ENCODE results near the gene TP53I13.

TP53I13 gene

GRCh38 chr17:29615492-29616299, 47.2 kb downstream of the TP53I13 start (continued):
- 0 out of 2 replicates have a peak, but pooled peaks have one; percentile 17 for TF ChIP-seq ZNF449 (tag by site-specific recombination; IDR thresholded peaks at IDR 0.05)
- no peak for TF ChIP-seq ZBTB49 (tag by site-specific recombination; IDR thresholded peaks at IDR 0.05; ENCODE audit: low read depth)
- no peak for TF ChIP-seq ZNF837 (tag by site-specific recombination; IDR thresholded peaks at IDR 0.05)
- TF ChIP-seq KLF7 (tag by site-specific recombination; IDR thresholded peaks at IDR 0.05; ENCODE audit: borderline replicate concordance): no peak
- TF ChIP-seq MYNN (tag by site-specific recombination; IDR thresholded peaks at IDR 0.05; ENCODE audit: borderline replicate concordance): no peak
- no peak for TF ChIP-seq ZBTB10 (tag by site-specific recombination; IDR thresholded peaks at IDR 0.05)
- TF ChIP-seq KLF8 (tag by site-specific recombination; IDR thresholded peaks at IDR 0.05): peak; percentile 75
- TF ChIP-seq ZNF488 (tag by site-specific recombination; IDR thresholded peaks at IDR 0.05): no peak

GRCh38 chr17:29616300-29617048, 48.0 kb downstream of the TP53I13 start:
- TF ChIP-seq PRDM4 (tag by site-specific recombination; IDR thresholded peaks at IDR 0.05) (no peak), CTCF (tag by site-specific recombination; IDR thresholded peaks at IDR 0.05) (no peak), ZNF449 (tag by site-specific recombination; IDR thresholded peaks at IDR 0.05) (0 out of 2 replicates have a peak, but pooled peaks have one; percentile 1)
- no peak overlapping the region for H3K27ac ChIP-seq (ENCODE audit: extremely low read depth, low read depth, low read length)
- ChIA-PET CTCF (interaction anchor here (0.5 to 2.6 kb wide), 8 partner anchors 12 to 477 kb away, joined by 3 to 11 read pairs (median 3); no protein-coding TSS in a partner anchor), POLR2A (interaction anchor here (0.7 kb wide), 1 partner anchor 12 kb away, joined by 3 read pairs; no protein-coding TSS in a partner anchor)
- H3K36me3 ChIP-seq (ENCODE audit: control insufficient read depth in 2 of 2, insufficient read depth in 1 of 2, low read length in 2 of 2): peaks cover 0 to 29% of the 10 kb centered on the region in 2 experiments; a peak in 1 of 3 replicates
- no peaks in the 10 kb centered on the region for H3K9me3 ChIP-seq (ENCODE audit: control insufficient read depth, insufficient read depth, low read depth, low read length)
- no peak overlapping the region for H3K4me3 ChIP-seq (ENCODE audit: low read depth, low read length)
- peaks cover 6% of the 10 kb centered on the region; the same call in 1 of the 2 replicates for H3K4me1 ChIP-seq (ENCODE audit: control insufficient read depth, insufficient read depth, low read length)

Data from HEK293 (cell line).